ENCODE results near the gene AGER.

Gene AGER

GRCh38 chr6:32184084-32184640 is at the start of gene AGER:
Gene AGER, minus strand, starts transcription at chr6:32184253. Its CDS starts 31 bp downstream, at chr6:32184222.
- ATAC-seq = no peak
- no peak for TF ChIP-seq RARB (CRISPR knock-in tag; IDR thresholded peaks at IDR 0.05)
- TF ChIP-seq PATZ1 (CRISPR knock-in tag; IDR thresholded peaks at IDR 0.05; ENCODE audit: borderline replicate concordance) = no peak
- no peak for TF ChIP-seq CSRNP3 (CRISPR knock-in tag; IDR thresholded peaks at IDR 0.05)
- no peak for TF ChIP-seq OSR1 (CRISPR knock-in tag; IDR thresholded peaks at IDR 0.05)
- no peak for TF ChIP-seq SNAI2 (CRISPR knock-in tag; IDR thresholded peaks at IDR 0.05)
- no peak for TF ChIP-seq GLIS3 (CRISPR knock-in tag; IDR thresholded peaks at IDR 0.05)
- no peak for TF ChIP-seq ESRRG (CRISPR knock-in tag; IDR thresholded peaks at IDR 0.05)
- no peak for TF ChIP-seq ZC3H10 (CRISPR knock-in tag; IDR thresholded peaks at IDR 0.05)
- no peak for TF ChIP-seq BACH2 (CRISPR knock-in tag; IDR thresholded peaks at IDR 0.05; ENCODE audit: borderline replicate concordance)
- TF ChIP-seq CSDC2 (CRISPR knock-in tag; IDR thresholded peaks at IDR 0.05) = no peak
- TF ChIP-seq PPARA (CRISPR knock-in tag; IDR thresholded peaks at IDR 0.05; ENCODE audit: borderline replicate concordance) = no peak
- no peak for TF ChIP-seq TCF4 (CRISPR knock-in tag; IDR thresholded peaks at IDR 0.05; ENCODE audit: borderline replicate concordance)
- TF ChIP-seq CREB5 (CRISPR knock-in tag; IDR thresholded peaks at IDR 0.05; ENCODE audit: low read depth) = no peak
- TF ChIP-seq ISL1 (CRISPR knock-in tag; IDR thresholded peaks at IDR 0.05) = no peak
- TF ChIP-seq TSHZ2 (CRISPR knock-in tag; IDR thresholded peaks at IDR 0.05) = no peak
- TF ChIP-seq TOX (CRISPR knock-in tag; IDR thresholded peaks at IDR 0.05; ENCODE audit: borderline replicate concordance) = no peak
- TF ChIP-seq ZFP3 (CRISPR knock-in tag; IDR thresholded peaks at IDR 0.05) = no peak

GRCh38 chr6:32226434-32226833 is 42.4 kb upstream of the AGER start:
- ATAC-seq = no peak
- TF ChIP-seq CSRNP3 (CRISPR knock-in tag; IDR thresholded peaks at IDR 0.05) (no peak), ZNF8 (CRISPR knock-in tag; IDR thresholded peaks at IDR 0.05) (no peak), OSR1 (CRISPR knock-in tag; IDR thresholded peaks at IDR 0.05) (no peak), RARB (CRISPR knock-in tag; IDR thresholded peaks at IDR 0.05) (no peak)

GRCh38 chr6:32224696-32225095 is 40.6 kb upstream of the AGER start:
- TF ChIP-seq CSDC2 (CRISPR knock-in tag; IDR thresholded peaks at IDR 0.05) (no peak), CSRNP3 (CRISPR knock-in tag; IDR thresholded peaks at IDR 0.05) (no peak), ISL1 (CRISPR knock-in tag; IDR thresholded peaks at IDR 0.05) (no peak), POU6F1 (CRISPR knock-in tag; IDR thresholded peaks at IDR 0.05; ENCODE audit: borderline replicate concordance, low read depth) (no peak)
- no peak for ATAC-seq
